ENCODE measurements around the gene XYLT1.

Gene XYLT1

DNA sequence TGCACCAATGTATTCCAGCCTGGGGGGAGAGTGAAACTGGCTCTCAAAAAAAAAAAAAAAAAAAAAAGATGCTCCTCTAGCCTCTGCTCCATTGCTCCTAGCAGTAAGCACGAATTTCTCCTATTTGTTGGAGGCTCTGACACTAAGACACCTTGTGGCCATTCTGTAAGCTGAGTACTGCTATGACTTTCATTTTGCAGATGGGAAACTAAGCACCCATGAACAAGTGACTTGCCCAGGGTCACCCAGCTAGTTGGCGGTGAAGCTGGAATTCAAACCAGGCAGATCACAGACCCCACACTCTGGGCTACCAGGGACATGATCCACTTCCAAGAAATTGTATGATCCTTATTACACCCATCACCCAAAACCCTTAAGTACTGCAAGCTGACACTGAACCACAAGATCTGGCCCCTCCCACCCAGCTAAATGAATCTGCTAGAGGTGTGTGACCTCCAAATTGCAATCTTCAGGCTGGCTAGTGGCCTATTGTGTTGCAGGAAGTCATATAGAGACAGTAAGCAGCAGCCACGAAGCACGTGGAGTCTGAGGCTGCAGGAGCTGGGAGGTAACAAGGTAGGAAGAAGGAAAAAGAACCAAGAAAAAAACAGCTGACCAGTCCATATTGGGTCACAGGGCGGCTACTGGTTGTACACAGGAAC is 209.4 kb downstream of the XYLT1 start:
- no peak for DNase-seq (ENCODE audit: low read depth, low spot score)

DNA sequence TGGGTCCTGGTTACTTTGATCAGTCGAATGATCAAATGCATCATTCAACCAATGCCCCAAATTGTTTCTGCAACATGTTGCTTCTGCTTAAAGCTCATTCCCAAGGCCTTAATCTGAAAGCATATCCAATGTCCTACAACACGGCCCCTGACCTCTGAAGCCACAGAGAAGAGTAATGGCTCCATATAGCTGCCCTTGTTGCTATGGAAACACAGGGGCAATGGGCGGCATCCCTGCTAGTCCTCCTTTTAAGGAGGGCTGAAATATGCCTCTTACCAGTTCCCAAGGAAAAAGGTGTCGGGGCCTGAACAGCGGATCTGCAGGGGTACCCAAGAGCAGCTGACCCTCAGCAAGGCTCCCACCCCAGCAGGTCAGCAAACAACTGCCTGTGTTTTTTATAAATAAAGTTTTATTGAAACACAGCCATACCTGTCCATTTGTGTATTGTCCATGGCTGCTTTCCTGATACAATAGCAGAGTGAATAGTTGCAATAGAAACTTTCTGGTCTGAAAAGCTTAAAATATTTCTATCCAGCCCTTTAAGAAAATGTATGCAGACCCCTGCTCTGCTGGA is 210.4 kb downstream of the XYLT1 start:
- DNase-seq (ENCODE audit: low read depth, low spot score): no peak

DNA sequence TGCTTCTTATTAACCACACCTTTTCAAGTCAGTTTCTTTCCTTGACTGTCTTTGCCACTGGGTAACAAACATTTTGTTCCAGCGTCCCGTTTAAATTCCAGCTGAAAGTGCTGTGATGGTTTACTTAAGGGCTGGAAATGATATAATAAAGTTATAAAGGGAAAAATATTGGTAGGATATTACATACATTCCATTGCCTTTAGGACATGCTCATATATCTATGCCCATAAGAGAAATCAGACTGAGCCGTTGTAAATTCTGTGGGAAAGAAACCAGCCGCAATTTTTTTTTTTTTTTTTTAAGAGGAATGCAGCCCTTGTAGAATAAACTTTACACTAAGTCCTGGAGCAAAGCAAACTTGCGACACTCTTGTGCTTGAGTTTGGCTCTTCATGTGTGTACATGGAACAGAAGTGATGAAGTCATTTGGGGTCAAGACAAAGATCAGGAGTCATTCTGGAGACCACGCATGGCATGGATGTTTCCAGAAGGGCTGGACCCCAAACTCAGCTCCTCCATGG is 210.9 kb downstream of the XYLT1 start:
- no peak for DNase-seq (ENCODE audit: low read depth, low spot score)

DNA sequence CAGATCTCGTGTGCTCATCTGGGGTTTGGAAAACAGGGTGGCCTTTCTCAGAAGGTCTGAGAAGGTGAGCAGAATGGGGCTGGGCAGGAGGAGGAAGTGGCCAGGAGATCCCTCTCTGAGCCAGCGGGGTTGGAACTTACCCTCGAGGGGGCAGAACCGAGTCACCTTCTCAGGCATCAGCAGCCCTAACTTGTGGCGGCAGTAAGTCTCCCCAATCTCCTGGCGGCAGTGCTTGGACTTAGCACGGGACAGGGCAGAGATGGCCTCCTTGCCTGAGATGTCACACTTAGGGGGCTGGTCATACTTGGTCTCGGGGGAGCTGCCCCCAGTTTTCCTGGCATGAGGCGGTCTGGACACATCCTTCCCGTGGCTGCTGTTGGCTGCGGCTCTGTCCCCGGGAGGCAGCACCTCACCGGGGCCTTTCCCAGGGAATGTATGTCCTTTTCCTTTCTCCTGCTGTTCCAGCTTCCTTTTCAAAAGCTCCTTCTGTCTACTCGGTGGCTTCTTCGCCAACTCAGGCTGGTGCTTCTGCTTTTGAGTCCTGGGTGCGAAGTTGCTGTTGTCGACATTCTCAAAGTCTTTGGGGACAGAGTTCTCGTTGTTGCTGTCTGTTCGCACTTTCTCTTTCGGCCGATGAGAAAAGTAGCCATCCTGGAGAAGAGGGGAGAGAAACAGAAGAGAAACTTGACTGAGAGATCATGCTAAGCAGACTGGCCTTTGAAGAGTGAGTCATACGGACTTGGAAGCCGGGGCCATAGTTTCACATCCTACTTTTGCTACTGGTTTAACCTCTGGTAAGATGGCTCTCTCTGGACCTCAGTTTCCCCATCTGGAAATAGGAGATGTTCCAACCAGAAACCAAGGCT is 211.7 kb downstream of the XYLT1 start:
- no peak for DNase-seq (ENCODE audit: low read depth, low spot score)

DNA sequence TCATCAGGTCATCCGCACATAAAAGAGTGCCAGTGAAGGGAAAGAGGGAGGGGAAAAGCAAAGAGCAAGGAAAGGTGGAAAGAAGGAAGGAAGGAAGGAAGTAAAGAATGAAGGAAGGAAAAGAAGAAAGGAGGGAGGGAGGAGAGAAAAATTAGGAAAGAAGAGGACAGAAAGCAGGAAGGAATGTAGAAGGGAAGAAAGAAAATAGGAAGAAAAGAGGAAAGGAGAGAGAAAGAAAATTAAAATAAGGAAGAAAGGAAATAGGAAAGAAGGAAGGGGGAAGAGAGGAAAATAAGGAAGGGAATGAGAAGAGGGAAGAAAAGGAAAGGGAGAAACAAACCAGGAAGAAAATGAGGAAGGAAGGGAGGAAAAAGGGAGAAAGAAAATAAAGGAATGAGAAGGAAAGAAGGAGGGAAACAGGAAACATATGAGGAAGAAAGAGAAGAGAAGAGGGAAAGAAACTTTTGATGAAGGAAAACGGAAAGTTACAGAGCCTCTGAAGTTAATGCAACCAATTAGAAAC is 212.6 kb downstream of the XYLT1 start:
- DNase-seq (ENCODE audit: low read depth, low spot score): no peak

DNA sequence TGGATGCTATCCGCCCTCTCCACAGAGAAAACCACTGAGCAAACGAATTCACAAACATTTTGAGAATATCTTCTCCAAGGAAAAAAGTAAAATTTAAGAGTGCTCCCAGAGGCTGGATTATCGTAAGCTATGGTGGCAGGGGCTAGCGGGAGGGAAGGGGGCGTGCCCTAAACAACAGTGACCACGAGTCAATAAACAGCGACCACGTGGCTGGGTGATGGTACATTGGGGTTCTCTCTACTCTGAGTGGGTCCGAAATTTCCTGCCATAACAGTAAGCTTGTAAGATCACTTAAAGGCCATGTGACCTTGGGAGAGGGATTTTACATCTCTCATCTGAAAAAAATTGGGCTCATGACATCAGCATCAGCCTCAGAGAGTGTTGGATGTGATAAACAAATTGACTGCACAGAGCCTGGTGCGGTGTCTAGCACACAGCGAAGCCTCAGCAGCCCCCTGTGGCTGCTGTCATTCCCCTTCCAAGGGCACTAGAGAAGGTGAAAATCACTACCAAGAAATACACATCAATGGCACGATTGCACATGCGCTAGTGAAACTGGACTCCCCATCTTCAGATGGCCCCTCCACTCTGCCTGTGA is 213.2 kb downstream of the XYLT1 start:
- DNase-seq (ENCODE audit: low read depth, low spot score): no peak

DNA sequence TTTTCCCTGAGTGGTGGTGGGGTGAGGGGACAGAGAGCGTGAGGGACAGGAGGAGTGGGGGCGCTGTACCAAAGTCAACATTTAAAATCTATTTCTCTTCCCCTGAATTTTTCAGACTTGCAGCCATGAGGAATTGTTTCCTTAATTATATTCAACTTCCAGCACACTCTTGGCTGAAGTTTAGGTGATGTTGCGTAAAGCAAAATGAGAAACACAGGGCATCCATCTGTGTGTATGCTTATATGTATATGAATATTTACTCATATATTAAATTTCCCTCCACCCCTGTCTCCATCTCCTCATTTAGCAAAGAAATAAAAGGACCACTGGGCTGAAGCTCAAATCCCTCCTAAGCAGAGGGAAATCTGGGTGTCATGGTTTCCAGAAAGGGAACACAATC is 218.1 kb downstream of the XYLT1 start:
- no peak for DNase-seq (ENCODE audit: low read depth, low spot score)

DNA sequence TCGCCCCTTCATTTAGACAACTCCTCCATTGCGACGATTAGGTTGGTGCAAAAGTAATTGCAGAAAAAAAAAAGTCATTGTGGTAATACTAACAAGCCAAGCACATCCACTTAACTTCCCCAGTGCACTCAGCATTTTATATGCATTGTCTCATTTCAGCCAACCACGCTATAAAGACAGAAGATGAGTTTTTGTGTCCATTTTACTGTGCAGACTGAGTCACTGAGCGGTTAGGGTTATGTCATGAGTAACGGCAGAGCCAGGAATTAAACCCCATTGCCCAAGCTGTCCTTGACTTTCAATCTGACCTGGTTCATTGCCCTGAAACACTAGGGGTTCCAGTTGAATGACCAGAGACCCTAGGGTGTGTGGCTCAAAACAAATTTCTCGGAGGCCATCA is 218.7 kb downstream of the XYLT1 start:
- no peak for DNase-seq (ENCODE audit: low read depth, low spot score)

DNA sequence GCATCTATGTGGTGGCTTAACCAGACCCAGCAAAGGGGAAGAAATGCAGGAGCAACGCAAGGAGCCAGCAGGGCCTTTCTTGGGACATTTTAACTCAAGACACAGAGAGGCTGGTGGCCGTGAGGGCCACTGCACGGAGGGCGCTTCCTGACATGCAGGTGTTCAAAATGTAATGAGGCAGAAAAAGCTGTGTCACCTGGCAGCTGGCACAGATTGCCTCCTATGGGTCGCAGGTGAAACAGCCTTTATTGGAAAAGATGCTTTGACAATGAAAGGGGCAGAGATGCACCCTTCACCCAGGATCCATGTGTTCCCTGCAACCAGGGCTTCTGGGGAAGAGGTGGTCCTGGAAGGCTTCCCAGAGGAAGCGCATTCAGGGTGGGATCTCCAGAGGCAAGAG is 219.3 kb downstream of the XYLT1 start:
- DNase-seq (ENCODE audit: low read depth, low spot score): no peak

DNA sequence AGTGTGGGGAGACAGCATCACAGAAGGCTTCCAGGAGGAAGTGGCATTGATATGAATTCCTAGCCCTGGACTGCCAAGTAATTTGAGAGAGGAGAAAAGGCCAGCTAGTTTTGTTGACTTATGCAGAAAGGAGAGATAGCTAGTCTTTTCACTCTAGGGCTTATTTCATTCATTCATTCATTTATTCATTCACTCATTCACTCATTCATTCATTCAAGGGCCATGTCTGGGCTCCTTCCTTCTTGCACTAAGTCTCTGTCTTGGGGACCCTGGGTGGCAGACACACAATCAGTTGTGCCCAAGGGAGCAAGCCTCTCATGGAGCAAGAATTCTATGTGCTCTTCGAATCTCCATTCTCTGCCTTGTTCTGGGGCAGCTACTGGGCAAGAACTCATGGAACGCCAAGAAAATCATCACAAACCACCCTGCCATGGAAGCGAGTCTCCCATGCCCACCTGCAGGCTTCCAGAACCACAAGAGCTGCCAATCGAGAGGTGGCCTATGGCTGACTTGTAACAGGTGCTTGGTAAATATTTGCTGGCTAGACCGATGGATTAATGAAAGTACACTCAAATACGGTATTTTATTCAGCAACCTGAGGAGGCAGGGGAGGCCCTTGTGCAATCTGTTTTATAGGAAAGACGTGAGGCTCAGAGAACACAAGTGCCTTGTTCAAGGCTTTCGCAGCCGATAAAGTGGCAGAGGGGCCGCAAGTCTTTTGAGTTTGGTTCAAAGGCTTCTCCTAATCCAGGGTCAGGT is 223.6 kb downstream of the XYLT1 start:
- no peak for DNase-seq (ENCODE audit: low read depth, low spot score)

DNA sequence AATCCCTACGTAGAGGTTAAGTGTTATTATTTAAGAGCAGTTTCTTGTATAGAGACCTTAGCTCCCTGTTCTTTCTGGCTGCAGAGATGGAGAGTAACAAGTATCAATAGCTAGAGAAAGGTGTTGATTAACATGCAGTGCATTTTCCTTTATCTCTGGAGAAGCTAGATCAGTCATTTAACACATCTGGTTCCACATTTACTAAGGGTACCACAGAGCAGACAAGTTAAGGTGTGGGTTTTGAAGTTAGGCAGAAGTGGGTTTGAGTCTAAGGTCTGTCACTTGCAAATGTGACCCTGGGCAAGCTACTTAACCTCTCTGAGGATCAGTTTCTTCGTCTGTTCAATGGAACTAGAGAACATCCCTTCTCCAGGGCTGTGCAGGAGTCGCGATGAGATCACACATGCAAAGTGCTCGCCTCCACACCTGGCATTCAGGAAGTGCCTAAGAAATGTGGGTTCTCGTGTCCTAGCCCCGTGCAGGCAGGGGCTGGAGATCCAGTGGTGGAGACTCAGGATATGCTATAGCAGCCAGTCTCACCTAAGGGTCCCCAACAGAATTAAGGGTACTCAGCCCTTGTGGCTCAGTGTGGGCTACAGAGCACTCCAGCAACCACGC is 224.4 kb downstream of the XYLT1 start:
- no peak for DNase-seq (ENCODE audit: low read depth, low spot score)

DNA sequence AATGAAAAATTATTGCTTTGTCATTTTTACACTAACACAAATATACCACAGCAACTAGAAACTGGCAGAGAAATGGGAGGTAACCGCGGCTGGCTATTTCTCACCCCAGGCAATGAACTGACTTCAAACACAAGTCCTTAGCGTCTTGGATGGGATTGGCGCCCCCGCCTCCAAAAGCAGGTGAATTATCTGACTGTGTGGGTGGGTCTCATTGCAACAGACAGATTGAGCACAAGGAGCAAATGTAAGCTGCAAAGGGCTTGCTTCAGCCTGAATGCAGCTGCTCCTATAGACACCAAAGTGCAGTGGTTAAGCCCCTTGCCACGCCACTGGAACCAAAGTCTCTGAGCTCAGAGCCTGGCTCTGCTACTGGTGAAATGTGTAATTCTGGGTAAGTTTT is 225.0 kb downstream of the XYLT1 start:
- DNase-seq (ENCODE audit: low read depth, low spot score): no peak

DNA sequence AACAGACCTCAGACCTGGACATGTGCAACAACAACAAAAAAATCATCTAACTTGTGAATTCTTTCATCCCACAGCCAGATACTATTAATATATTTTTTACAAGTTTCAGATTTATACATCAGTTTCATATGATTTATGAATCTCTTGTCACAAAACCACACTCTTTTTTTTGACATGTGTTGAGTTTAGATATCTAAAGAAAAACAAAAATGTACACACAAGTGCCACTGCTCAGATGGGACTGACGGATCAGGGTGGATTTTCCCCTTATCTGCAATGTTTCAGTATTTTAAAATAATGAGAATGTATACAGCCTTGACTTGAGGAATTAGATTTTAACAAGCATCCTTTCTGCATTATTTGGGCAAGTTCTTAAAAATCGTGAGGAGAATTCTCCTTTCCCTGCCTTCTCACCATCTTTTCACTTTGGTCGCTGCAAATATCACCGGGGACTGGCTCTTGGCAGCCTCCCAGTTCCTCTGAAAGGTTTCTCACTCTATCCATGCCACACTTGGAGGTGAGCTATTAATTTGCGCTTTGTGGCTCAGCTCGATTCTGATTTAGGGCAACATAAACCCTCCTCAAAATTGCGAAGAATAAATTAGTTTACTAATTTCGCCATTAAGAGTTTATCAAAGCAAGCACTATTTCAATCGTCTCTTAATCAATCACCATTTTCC is 225.7 kb downstream of the XYLT1 start:
- DNase-seq (ENCODE audit: low read depth, low spot score): no peak

DNA sequence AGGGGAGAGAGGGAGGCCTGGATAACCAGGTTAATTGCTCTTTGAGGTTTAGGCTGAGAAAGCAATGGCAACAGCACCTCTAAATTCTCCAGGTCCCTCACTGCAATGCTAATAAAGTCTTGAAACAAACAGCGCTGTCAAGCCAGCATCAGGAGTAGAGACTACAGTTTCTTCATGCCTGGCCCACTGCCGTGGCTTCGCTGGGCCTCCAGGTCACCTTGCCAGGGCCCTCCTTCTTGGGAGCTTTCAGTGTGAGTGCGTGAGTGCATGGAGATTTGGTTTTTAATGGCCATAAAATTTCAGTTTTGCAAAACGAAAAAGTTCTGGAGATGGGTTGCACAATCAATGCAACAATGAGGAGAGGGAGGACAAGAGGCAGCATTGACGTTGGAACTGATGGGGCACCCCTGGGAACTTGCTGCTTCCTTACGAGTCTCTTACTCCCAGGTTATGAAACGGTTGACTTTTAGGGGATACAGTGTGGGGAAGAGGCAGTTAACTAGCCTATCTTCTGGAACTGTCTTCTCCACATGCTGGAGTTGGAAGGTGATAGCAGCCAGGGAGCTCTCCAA is 229.4 kb downstream of the XYLT1 start:
- DNase-seq (ENCODE audit: low read depth, low spot score): no peak

DNA sequence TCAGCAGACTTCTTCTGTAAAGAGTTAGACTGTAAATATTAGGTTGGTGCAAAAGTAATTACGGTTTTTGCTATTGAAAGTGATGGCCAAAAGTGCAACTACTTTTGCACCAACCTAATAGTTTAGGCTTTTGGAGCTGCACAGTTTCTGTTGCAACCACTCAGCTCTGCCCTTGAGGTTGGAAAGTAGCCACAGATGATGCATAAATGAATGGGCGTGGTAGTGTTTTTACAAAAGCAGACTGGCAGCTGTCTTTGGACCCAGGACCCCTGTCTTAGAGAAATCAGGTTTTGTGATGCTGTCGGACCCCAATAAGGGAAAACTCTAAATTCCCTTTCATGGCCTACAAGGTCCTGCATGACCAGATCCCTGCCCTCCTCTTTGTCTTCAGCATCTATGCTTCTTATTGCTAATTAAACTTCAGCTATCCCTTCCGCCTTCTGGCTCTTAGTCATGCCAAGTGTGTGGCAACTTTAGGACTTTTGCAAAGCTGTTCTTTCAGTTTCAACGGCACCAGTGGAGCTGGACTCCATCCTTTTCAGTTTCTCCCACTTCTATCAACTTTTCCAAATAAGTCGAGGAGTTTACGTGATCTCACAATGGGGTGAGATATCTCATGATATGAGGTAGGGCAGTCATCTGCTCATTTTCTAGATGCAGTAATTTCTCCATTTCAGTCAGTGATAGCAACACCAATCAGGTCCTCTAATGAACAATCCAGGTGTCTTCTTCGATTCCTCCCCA is 232.3 kb downstream of the XYLT1 start:
- no peak for DNase-seq (ENCODE audit: low read depth, low spot score)

DNA sequence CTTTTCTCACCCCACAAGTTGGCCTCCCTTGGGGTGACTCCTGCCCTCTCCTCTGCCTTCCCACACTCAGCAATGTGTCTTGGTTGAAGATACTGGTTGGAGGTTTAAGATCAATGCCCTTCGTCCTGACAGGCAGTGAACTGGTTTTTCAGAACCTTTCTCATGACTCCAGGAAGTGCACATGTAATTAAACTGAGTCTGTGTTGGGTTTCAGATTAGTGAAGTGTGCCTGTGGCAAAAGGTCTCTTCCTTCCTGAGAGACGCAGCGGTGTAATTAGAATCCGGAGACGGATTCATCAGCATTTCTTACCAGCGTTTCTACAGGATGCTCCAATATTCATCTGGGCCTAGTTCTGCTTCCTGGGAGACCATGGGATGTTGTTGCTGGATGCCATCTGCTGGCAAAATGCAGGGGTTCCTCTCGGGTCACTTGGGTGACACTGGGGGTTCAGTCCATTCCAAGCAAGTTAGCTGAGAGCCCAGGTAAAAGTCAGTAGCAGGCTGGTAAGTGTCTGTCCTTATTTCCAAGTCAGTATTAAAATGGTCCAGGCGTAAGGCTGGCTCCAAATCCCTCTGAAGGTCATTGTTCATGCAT is 233.3 kb downstream of the XYLT1 start:
- no peak for DNase-seq (ENCODE audit: low read depth, low spot score)

DNA sequence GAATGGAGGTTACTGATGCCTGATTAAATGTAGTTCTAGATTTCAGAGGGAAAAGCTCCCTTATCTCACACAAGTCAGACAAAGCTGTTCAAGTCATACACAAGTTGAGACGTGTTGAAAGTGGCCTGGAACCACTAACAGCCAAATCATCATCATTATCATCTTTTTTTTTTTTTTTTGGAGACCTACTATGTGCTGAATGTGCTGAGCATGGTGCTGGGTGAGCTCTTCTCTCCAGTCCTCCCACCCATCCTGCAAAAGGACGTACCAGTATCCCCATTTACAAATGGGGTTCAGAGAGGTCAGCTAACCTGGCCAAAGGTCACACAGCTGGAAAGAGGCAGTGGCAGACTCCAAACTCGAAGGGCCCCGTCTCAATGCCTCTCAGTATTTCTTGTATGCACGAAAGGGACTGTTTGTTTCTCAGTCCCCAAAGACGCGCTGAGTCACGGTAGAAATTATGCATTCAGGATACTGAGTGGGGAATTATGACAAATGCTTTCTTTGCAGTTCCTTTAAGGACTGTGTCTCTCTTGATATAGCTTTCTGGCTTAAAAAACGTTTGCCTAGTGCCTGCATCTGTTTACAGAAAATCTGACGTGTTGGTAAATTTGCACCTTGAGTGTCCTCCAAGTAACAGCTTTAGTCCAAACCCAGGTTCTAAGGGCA is 235.5 kb downstream of the XYLT1 start:
- DNase-seq (ENCODE audit: low read depth, low spot score): peak; percentile 26

DNA sequence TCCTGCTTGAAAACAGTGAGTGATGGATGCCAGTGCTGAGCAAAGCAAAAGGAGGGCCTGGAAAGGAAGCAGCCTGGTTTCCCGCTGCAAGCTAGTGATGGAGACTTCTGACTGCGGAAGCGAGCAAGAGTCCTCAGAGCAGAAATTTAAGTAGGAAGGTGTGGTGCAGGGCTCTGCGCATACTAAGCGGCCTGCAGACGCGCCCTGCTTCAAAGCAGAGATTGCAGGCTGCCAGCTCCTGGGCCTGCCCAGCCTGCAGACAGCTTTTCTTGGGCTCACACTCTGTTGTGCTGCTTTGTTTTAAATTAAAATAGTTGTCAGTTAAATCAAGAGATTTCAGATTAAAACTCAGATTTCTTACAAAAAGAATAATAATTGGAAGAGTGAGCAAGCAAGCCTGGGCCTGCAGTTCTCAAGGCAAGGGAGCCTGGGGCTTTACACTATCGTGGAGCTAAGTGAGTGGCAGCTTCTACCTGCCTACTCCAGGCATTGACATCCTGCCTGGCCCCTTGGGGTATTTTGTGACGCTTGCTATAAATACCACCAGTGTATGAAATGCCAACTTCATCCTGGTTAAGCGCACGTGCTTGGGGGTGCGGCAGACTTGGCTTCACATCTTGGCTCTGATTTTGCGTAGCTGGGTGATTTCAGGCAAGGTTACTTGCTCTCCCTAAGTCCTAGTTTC is 237.3 kb downstream of the XYLT1 start:
- no peak for DNase-seq (ENCODE audit: low read depth, low spot score)
